PC-3 (cell line): ENCODE measurements around the gene SMAD3. TPM values are rescaled to one million over a fixed set of nuclear protein-coding genes. Genes with fewer than 3 reads are reported as not detected.

Experiments
- ATAC-seq: fragments of 200-7000 bp; cut with Tn5 transposase; 2 replicates; pipeline ENCODE4 v1.9.1; 2020; ENCODE audit warnings: mild to moderate bottlenecking, moderate library complexity
- BruUV-seq: library from RNA; stranded (reverse); fragments of 400-500 nt; replicated peaks from 2 replicates; lab custom pipeline; 2021; lab: Mats Ljungman, UMichigan
- CTCF ChIA-PET: fragments of 300-600 bp; sonication (Branson Sonifier 250); formaldehyde crosslinking; loops from one replicate; lab custom pipeline; 2022; ENCODE audit warnings: antibody characterized with exemption; lab: Charles Lee
- POLR2A ChIA-PET: fragments of 300-600 bp; sonication (Branson Sonifier 250); formaldehyde crosslinking; loops from one replicate; lab custom pipeline; 2022; ENCODE audit warnings: antibody characterized with exemption; ENCODE audit not compliant: unreplicated experiment; lab: Charles Lee
- DNase-seq: peaks from one replicate; pipeline ENCODE4 v3.0.0-alpha.2; 2015
- H2AFZ ChIP-seq: fragments of 300-600 bp; sonication (generic); 2 replicates; pipeline ENCODE4 v1.6.0; 2016; ENCODE audit warnings: antibody characterized with exemption, low read length
- H3F3A ChIP-seq: fragments of 300-600 bp; sonication (generic); one replicate; pipeline ENCODE4 v1.6.0; 2017; ENCODE audit warnings: antibody characterized with exemption, low read length, control low read depth, mild to moderate bottlenecking; ENCODE audit not compliant: unreplicated experiment
- H3K27ac ChIP-seq: fragments of 300-600 bp; sonication (generic); 2 replicates; pipeline ENCODE4 v1.5.1; 2016; ENCODE audit warnings: mild to moderate bottlenecking, low read length
- H3K27me3 ChIP-seq: fragments of 300-600 bp; sonication (generic); 2 replicates; pipeline ENCODE4 v1.6.1; 2016; ENCODE audit warnings: low read length, mixed read lengths
- H3K36me3 ChIP-seq: fragments of 300-600 bp; sonication (generic); 2 replicates; pipeline ENCODE4 v1.6.1; 2016; ENCODE audit warnings: low read depth, mixed run types, low read length, mixed read lengths
- H3K4me1 ChIP-seq: fragments of 300-600 bp; sonication (generic); 2 replicates; pipeline ENCODE4 v1.5.1; 2016; ENCODE audit warnings: low read length; ENCODE audit not compliant: insufficient read depth
- H3K4me2 ChIP-seq: fragments of 300-600 bp; sonication (generic); 2 replicates; pipeline ENCODE4 v1.6.0; 2016; ENCODE audit warnings: low read length
- H3K4me3 ChIP-seq: fragments of 300-600 bp; sonication (generic); 2 replicates; pipeline ENCODE4 v1.5.1; 2016; ENCODE audit warnings: mild to moderate bottlenecking, low read length, mixed read lengths
- H3K79me2 ChIP-seq: fragments of 300-600 bp; sonication (generic); 2 replicates; pipeline ENCODE4 v1.6.1; 2017; ENCODE audit warnings: low read length, mixed read lengths
- H3K9ac ChIP-seq: fragments of 300-600 bp; sonication (generic); 2 replicates; pipeline ENCODE4 v1.6.0; 2016; ENCODE audit warnings: mild to moderate bottlenecking, low read length
- H3K9me2 ChIP-seq: fragments of 300-600 bp; sonication (generic); replicated peaks from 2 replicates; pipeline ENCODE4 v1.6.1; 2016; ENCODE audit warnings: mixed run types, low read length, mixed read lengths
- H3K9me3 ChIP-seq: fragments of 300-600 bp; sonication (generic); 2 replicates; pipeline ENCODE4 v1.6.1; 2016; ENCODE audit warnings: low read length, mixed read lengths
- H4K20me1 ChIP-seq: fragments of 300-600 bp; sonication (generic); 2 replicates; pipeline ENCODE4 v1.6.1; 2016; ENCODE audit warnings: low read length, mixed read lengths
- EZH2 ChIP-seq: fragments of 300-600 bp; sonication (generic); IDR thresholded peaks from one replicate; pipeline ENCODE4 v1.6.1; 2017; ENCODE audit warnings: antibody characterized with exemption, mild to moderate bottlenecking, low read length; ENCODE audit not compliant: unreplicated experiment
- EZH2phosphoT487 ChIP-seq: fragments of 300-600 bp; sonication (generic); IDR thresholded peaks from 2 replicates; pipeline ENCODE4 v1.6.1; 2018; ENCODE audit warnings: mild to moderate bottlenecking, antibody characterized with exemption, low read length, borderline replicate concordance
- intact Hi-C: fragments of 100-400 bp; cut with micrococcal nuclease; formaldehyde crosslinking; loops from 2 replicates; pipeline ENCODE4 v1.9.0; 2023
- total RNA-seq: library from RNA; depleted of rRNA; stranded (reverse); fragments of >200 nt; gene quantifications from 2 replicates; pipeline ENCODE4 v1.2.3, GENCODE V29; 2014
- TF ChIP-seq, protein P1 (sequence below): fragments of 300-600 bp; sonication (generic); conservative IDR thresholded peaks from 2 replicates; pipeline ENCODE4 v1.5.1; 2017; ENCODE audit warnings: antibody characterized with exemption, low read depth, mild to moderate bottlenecking, low read length

SMAD3 gene
- total RNA-seq, 1 experiment from 2014 or later = 75.6 TPM

GRCh38 chr15:67127331-67127664 is 61.9 kb downstream of the SMAD3 start:
- H3K4me1 ChIP-seq = peaks cover 76% of the 10 kb centered on the region
- peak; percentile 93 for DNase-seq
- no TSS peak for BruUV-seq

GRCh38 chr15:67127965-67128364 is 62.6 kb downstream of the SMAD3 start:
- Histone ChIP-seq H3K27ac (peak overlapping the region; percentile 100), H3K36me3 (peaks cover 36% of the 10 kb centered on the region), H3F3A (peaks cover 20% of the 10 kb centered on the region), H2AFZ (no peak overlapping the region), H3K9me3 (no peaks in the 10 kb centered on the region), H3K4me2 (peak overlapping the region; percentile 85), H3K9ac (peak overlapping the region; percentile 94), H3K79me2 (peaks cover 83% of the 10 kb centered on the region), H3K27me3 (no peaks in the 10 kb centered on the region), H3K4me3 (peak overlapping the region; percentile 54; the same call in 1 of the 2 replicates), H3K9me2 (no peaks in the 10 kb centered on the region), H4K20me1 (no peaks in the 10 kb centered on the region), H3K4me1 (peaks cover 78% of the 10 kb centered on the region)
- ChIA-PET CTCF (no interaction called here), POLR2A (interaction anchor here (0.5 to 0.9 kb wide), 6 partner anchors 9 to 196 kb away, joined by 3 to 7 read pairs (median 4); no protein-coding TSS in a partner anchor)
- DNase-seq (peak; percentile 96), ATAC-seq (peak; percentile 52)
- TF ChIP-seq EZH2 (no peak), EZH2phosphoT487 (no peak)
- TF ChIP-seq, protein P1, sequence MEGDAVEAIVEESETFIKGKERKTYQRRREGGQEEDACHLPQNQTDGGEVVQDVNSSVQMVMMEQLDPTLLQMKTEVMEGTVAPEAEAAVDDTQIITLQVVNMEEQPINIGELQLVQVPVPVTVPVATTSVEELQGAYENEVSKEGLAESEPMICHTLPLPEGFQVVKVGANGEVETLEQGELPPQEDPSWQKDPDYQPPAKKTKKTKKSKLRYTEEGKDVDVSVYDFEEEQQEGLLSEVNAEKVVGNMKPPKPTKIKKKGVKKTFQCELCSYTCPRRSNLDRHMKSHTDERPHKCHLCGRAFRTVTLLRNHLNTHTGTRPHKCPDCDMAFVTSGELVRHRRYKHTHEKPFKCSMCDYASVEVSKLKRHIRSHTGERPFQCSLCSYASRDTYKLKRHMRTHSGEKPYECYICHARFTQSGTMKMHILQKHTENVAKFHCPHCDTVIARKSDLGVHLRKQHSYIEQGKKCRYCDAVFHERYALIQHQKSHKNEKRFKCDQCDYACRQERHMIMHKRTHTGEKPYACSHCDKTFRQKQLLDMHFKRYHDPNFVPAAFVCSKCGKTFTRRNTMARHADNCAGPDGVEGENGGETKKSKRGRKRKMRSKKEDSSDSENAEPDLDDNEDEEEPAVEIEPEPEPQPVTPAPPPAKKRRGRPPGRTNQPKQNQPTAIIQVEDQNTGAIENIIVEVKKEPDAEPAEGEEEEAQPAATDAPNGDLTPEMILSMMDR = no peak
- intact Hi-C loops = loop anchor here (1.0 to 5.0 kb wide), 3 partner anchors 20 to 124 kb away; partner anchors contain the start of genes AAGAB and IQCH
- BruUV-seq = no TSS peak

More at GRCh38 chr15:67127331-67127664, 61.9 kb downstream of the SMAD3 start:
- Histone ChIP-seq H3F3A (peaks cover 20% of the 10 kb centered on the region), H4K20me1 (no peaks in the 10 kb centered on the region), H3K9ac (peak overlapping the region; percentile 94), H3K9me2 (no peaks in the 10 kb centered on the region), H3K27me3 (no peaks in the 10 kb centered on the region), H3K4me2 (peak overlapping the region; percentile 85), H2AFZ (no peak overlapping the region), H3K79me2 (peaks cover 83% of the 10 kb centered on the region), H3K4me3 (peak overlapping the region; percentile 60), H3K36me3 (peaks cover 36% of the 10 kb centered on the region), H3K27ac (peak overlapping the region; percentile 100), H3K9me3 (no peaks in the 10 kb centered on the region)
- intact Hi-C loops = loop anchor here (2.0 to 5.0 kb wide), 2 partner anchors 48 to 125 kb away; partner anchors contain the start of genes AAGAB and IQCH
- CTCF ChIA-PET = interaction anchor here (0.6 kb wide), 1 partner anchor 22 kb away, joined by 3 read pairs; no protein-coding TSS in a partner anchor
- TF ChIP-seq EZH2phosphoT487 = no peak
- TF ChIP-seq, protein P1 = no peak
- TF ChIP-seq EZH2 = no peak
- ATAC-seq = peak; percentile 65
- POLR2A ChIA-PET = interaction anchor here (0.5 to 0.6 kb wide), 2 partner anchors 20 to 195 kb away, joined by 3 to 5 read pairs; no protein-coding TSS in a partner anchor

DNA sequence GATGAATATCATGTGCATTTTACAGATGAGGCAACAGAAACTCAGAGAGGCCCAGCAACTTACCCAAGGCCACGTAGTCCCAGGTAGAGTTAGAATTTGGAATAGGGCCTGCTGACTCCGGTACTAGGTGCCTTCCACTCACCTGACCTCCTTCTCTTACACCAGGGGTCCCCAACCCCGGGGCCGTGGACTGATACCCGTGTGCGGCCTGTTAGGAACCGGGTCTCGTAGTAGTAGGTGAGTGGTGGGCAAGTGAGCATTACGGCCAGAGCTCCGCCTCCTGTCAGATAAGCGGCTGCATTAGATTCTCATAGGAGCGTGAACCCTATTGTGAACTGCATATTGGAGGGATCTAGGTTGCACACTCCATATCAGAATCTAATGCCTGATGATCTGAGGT is 64.8 kb downstream of the SMAD3 start:
- POLR2A ChIA-PET = no interaction called here
- Histone ChIP-seq H4K20me1 (no peaks in the 10 kb centered on the region), H3K9me3 (no peaks in the 10 kb centered on the region), H3K27me3 (no peaks in the 10 kb centered on the region), H3K4me3 (no peak overlapping the region), H3K4me1 (peaks cover 64% of the 10 kb centered on the region), H3F3A (peaks cover 10% of the 10 kb centered on the region), H3K9ac (no peak overlapping the region), H3K27ac (peak overlapping the region; percentile 100), H3K9me2 (no peaks in the 10 kb centered on the region), H3K4me2 (no peak overlapping the region), H3K36me3 (peaks cover 36% of the 10 kb centered on the region), H3K79me2 (peaks cover 84% of the 10 kb centered on the region), H2AFZ (no peak overlapping the region)
- ATAC-seq = no peak
- intact Hi-C loops = no loop called here
- CTCF ChIA-PET = no interaction called here
- TF ChIP-seq EZH2phosphoT487 (no peak), EZH2 (no peak)
- TF ChIP-seq, protein P1 = no peak
- no TSS peak for BruUV-seq
- DNase-seq = no peak
